ENCODE measurements around the gene CXCR5.

CXCR5 gene

GRCh38 chr11:118921929-118922744 is 38.4 kb downstream of the CXCR5 start:
- no peak for TF ChIP-seq CTCF (conservative IDR thresholded peaks at IDR 0.05; ENCODE audit: low read depth)
- ChIA-PET POLR2A (ENCODE audit: low non-redundant PET) (interaction anchor here (0.6 to 2.1 kb wide), 7 partner anchors 10 to 323 kb away, joined by 3 to 14 read pairs (median 3); no protein-coding TSS in a partner anchor), CTCF (interaction anchor here (0.6 to 3.0 kb wide), 5 partner anchors 13 to 153 kb away, joined by 3 to 17 read pairs (median 4); partner anchors contain the start of gene UPK2)
- DNase-seq (ENCODE audit: low spot score) = peak; percentile 71
- H3K27ac ChIP-seq = peak overlapping the region; percentile 100

GRCh38 chr11:118922745-118923627 is 39.3 kb downstream of the CXCR5 start:
- POLR2A ChIA-PET (ENCODE audit: low non-redundant PET) = interaction anchor here (0.6 to 2.1 kb wide), 7 partner anchors 9 to 324 kb away, joined by 3 to 14 read pairs (median 3); no protein-coding TSS in a partner anchor
- H3K27ac ChIP-seq = peak overlapping the region; percentile 100

DNA sequence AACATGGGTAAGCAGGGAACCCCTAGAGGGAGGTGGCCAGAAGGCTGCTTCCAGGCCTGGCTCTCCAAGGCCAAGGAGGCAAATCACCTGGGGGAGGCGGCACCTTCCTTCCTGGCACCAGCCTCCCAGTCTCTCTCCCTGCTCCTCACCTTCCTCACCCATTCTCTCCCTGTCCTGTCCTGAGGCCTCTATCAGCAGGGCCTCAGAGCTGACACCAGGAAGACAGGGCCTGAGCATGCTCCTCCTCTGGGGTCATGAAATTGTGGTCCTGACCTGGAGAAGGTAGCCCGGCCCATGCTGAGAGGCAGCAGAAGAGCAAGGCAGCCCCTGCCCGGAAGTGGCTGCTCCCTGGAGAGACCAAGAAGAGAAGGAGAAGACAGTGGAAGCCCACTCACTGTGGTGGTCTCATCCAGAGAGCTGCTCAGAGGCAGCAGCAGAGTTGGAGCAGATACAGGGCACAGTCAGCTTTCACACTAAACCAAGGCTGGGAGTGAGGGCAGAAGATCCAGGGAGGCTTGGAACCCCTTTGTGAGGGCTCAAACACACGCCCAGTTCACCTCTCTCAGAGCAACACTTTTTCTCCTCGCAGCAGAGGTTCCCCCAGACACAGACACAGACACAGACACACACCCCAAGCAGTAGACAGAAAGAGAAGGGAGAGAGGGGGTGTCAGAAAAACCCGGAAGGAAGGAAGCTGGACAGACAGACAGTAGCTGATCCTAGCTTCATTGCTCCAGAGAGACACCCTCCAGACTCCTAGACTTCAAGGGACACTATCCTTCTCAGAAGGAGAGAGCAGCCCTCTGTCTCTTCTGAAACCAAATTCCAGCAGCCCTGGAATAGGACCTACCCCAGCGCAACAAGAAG is 40.3 kb downstream of the CXCR5 start:
- ChIA-PET POLR2A (ENCODE audit: low non-redundant PET) (interaction anchor here (0.6 to 2.1 kb wide), 3 partner anchors 11 to 231 kb away, joined by 3 to 8 read pairs (median 4); no protein-coding TSS in a partner anchor), CTCF (interaction anchor here (1.2 to 3.0 kb wide), 4 partner anchors 14 to 265 kb away, joined by 3 to 17 read pairs (median 4); partner anchors contain the start of gene UPK2)
- H3K27ac ChIP-seq = peak overlapping the region; percentile 100
- TF ChIP-seq CTCF (conservative IDR thresholded peaks at IDR 0.05; ENCODE audit: low read depth) = no peak
- DNase-seq (ENCODE audit: low spot score) = no peak

More at GRCh38 chr11:118922745-118923627, 39.3 kb downstream of the CXCR5 start:
- CTCF ChIA-PET = interaction anchor here (0.6 to 3.0 kb wide), 5 partner anchors 13 to 154 kb away, joined by 3 to 17 read pairs (median 4); partner anchors contain the start of gene UPK2
- TF ChIP-seq CTCF (conservative IDR thresholded peaks at IDR 0.05; ENCODE audit: low read depth) = no peak
- no peak for DNase-seq (ENCODE audit: low spot score)

- no peak for DNase-seq (ENCODE audit: low spot score)
- ChIA-PET CTCF (interaction anchor here (0.6 to 3.0 kb wide), 8 partner anchors 8 to 266 kb away, joined by 3 to 17 read pairs (median 4); partner anchors contain the start of gene DDX6), POLR2A (ENCODE audit: low non-redundant PET) (interaction anchor here (0.6 to 1.2 kb wide), 4 partner anchors 12 to 232 kb away, joined by 3 to 9 read pairs (median 4); no protein-coding TSS in a partner anchor)
- peak overlapping the region; percentile 100 for H3K27ac ChIP-seq
- TF ChIP-seq CTCF (conservative IDR thresholded peaks at IDR 0.05; ENCODE audit: low read depth) = no peak
Observed at GRCh38 chr11:118924591-118925585, 41.2 kb downstream of the CXCR5 start.

DNA sequence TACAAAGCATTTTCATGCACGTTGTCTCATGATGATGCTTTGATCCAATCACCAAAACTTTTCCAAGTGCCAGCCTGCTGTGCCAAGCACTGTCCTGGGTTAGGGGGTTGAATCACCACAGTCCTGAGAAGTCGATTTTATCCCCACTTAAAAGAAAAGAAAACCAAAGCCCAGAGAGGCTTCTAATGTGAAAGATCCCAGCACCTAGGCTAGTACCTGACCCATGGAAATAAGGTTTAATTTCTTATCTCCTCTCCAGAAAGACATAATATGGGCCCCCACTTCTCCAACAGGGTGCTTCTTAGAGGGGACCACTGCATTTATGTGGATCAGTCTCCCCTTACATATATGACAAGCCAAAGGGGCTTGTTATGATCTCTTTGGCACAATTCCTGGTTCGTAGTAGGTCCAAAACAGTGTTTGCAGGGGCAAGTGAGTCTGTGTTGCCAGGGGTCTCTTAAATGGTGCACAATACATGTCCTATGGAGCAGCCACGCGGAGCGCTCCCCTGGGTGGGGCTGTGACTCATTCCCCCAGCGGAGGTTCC is 43.9 kb downstream of the CXCR5 start:
- ChIA-PET CTCF (interaction anchor here (1.3 to 2.6 kb wide), 4 partner anchors 15 to 135 kb away, joined by 3 to 16 read pairs (median 9); no protein-coding TSS in a partner anchor), POLR2A (ENCODE audit: low non-redundant PET) (no interaction called here)
- H3K27ac ChIP-seq = peak overlapping the region; percentile 100
- DNase-seq (ENCODE audit: low spot score) = no peak
- no peak for TF ChIP-seq CTCF (conservative IDR thresholded peaks at IDR 0.05; ENCODE audit: low read depth)
